ENCODE measurements around the gene SV2B. TPM values are rescaled to one million over a fixed set of nuclear protein-coding genes. Genes with fewer than 3 reads are reported as not detected.

SV2B gene
- total RNA-seq, 1 experiment from 2014 or later = not detected

GRCh38 chr15:91148243-91148642 lies 48.2 kb downstream of the SV2B start:
- ATAC-seq = no peak
- Histone ChIP-seq H2AFZ (ENCODE audit: low read depth, low read length, poor library complexity, severe bottlenecking) (no peak overlapping the region), H3K27me3 (ENCODE audit: insufficient read depth, low read length) (peaks cover 21% of the 10 kb centered on the region; the same call in 1 of the 2 replicates), H3K9ac (ENCODE audit: low read length) (no peak overlapping the region), H3K4me1 (ENCODE audit: control insufficient read depth in 1 of 2, insufficient read depth in 2 of 2, low read length in 2 of 2) (no peaks in the 10 kb centered on the region), H3K36me3 (ENCODE audit: control insufficient read depth in 1 of 2, insufficient read depth in 2 of 2, low read length in 2 of 2) (no peaks in the 10 kb centered on the region), H3K9me3 (ENCODE audit: control insufficient read depth in 1 of 2, insufficient read depth in 1 of 2, low read depth in 1 of 2, low read length in 2 of 2) (no peaks in the 10 kb centered on the region), H3K27ac (ENCODE audit: low read depth, low read length) (no peak overlapping the region), H3K79me2 (ENCODE audit: insufficient read depth, low read length) (no peaks in the 10 kb centered on the region), H3K4me2 (ENCODE audit: low read length) (no peak overlapping the region), H3K9me2 (ENCODE audit: insufficient read depth) (no peaks in the 10 kb centered on the region), H4K20me1 (ENCODE audit: insufficient read depth) (no peaks in the 10 kb centered on the region), H3K4me3 (replicated peaks in 1 of 2; ENCODE audit: low read depth in 1 of 2, low read length in 2 of 2) (no peak overlapping the region)
- ChIA-PET POLR2A (no interaction called here), RAD21 (ENCODE audit: low non-redundant PET in 1 of 2, low total read pairs in 2 of 2, uncharacterized antibody in 2 of 2, unreplicated experiment in 2 of 2) (no interaction called here), CTCF (no interaction called here)
- TF ChIP-seq JUND (IDR thresholded peaks at IDR 0.05) = no peak
- no peak for TF ChIP-seq EZH2 (IDR thresholded peaks at IDR 0.05)
- TF ChIP-seq POLR2AphosphoS5 (IDR thresholded peaks at IDR 0.05; ENCODE audit: low read depth, low read length) = no peak
- no peak for TF ChIP-seq ZBTB33 (IDR thresholded peaks at IDR 0.05; ENCODE audit: extremely low read depth, insufficient replicate concordance, low read length)
- no peak for TF ChIP-seq POLR2A (IDR thresholded peaks at IDR 0.05; ENCODE audit: borderline replicate concordance, extremely low read depth, insufficient read depth, insufficient read length)
- TF ChIP-seq FOSL1 (IDR thresholded peaks at IDR 0.05; ENCODE audit: low read depth) = no peak
- TF ChIP-seq EZH2phosphoT487 (IDR thresholded peaks at IDR 0.05; ENCODE audit: borderline replicate concordance) = no peak
- TF ChIP-seq EGR1 (IDR thresholded peaks at IDR 0.05; ENCODE audit: low read depth) = no peak
- TF ChIP-seq CEBPB (IDR thresholded peaks at IDR 0.05; ENCODE audit: low read depth) = no peak
- no peak for TF ChIP-seq TCF7L2 (IDR thresholded peaks at IDR 0.05; ENCODE audit: borderline replicate concordance, extremely low read depth, insufficient read depth, insufficient read length)
- no peak for TF ChIP-seq ATF3 (IDR thresholded peaks at IDR 0.05)
- no peak for TF ChIP-seq YY1 (IDR thresholded peaks at IDR 0.05; ENCODE audit: extremely low read depth, insufficient replicate concordance, low read depth, low read length)
- no peak for TF ChIP-seq ZFX (IDR thresholded peaks at IDR 0.05)
- no peak for TF ChIP-seq CTCF (IDR thresholded peaks at IDR 0.05 in 2 of 3, conservative IDR thresholded peaks at IDR 0.05 in 1 of 3; ENCODE audit: borderline replicate concordance in 1 of 3, insufficient read depth in 1 of 3, low read depth in 2 of 3, low read length in 2 of 3)
- no peak for TF ChIP-seq SRF (IDR thresholded peaks at IDR 0.05; ENCODE audit: low read depth)
- TF ChIP-seq REST (IDR thresholded peaks at IDR 0.05; ENCODE audit: low read depth) = no peak
- TF ChIP-seq CBX3 (IDR thresholded peaks at IDR 0.05; ENCODE audit: low read depth) = no peak
- TF ChIP-seq RAD21 (IDR thresholded peaks at IDR 0.05; ENCODE audit: low read depth) = no peak
- no peak for TF ChIP-seq SIN3A (IDR thresholded peaks at IDR 0.05; ENCODE audit: low read depth)
- DNase-seq (ENCODE audit: low read depth, low spot score) = no peak
- no TSS peak for BruUV-seq (replicated peaks)
- intact Hi-C loops (cut with micrococcal nuclease) = no loop called here
